SIG-M5 treated with dmso at 0.1 percent for 504 hours (cell line): ENCODE measurements around the gene MAPT.

Source experiments
- DNase-seq: peaks from one replicate; lab custom pipeline; 2025; ENCODE audit not compliant: unreplicated experiment; lab: John Stamatoyannopoulos, UW

MAPT gene

DNA sequence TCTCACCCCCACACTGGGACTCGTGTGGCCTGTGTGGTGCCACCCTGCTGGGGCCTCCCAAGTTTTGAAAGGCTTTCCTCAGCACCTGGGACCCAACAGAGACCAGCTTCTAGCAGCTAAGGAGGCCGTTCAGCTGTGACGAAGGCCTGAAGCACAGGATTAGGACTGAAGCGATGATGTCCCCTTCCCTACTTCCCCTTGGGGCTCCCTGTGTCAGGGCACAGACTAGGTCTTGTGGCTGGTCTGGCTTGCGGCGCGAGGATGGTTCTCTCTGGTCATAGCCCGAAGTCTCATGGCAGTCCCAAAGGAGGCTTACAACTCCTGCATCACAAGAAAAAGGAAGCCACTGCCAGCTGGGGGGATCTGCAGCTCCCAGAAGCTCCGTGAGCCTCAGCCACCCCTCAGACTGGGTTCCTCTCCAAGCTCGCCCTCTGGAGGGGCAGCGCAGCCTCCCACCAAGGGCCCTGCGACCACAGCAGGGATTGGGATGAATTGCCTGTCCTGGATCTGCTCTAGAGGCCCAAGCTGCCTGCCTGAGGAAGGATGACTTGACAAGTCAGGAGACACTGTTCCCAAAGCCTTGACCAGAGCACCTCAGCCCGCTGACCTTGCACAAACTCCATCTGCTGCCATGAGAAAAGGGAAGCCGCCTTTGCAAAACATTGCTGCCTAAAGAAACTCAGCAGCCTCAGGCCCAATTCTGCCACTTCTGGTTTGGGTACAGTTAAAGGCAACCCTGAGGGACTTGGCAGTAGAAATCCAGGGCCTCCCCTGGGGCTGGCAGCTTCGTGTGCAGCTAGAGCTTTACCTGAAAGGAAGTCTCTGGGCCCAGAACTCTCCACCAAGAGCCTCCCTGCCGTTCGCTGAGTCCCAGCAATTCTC lies 132.1 kb downstream of the MAPT start:
- DNase-seq = no peak

DNA sequence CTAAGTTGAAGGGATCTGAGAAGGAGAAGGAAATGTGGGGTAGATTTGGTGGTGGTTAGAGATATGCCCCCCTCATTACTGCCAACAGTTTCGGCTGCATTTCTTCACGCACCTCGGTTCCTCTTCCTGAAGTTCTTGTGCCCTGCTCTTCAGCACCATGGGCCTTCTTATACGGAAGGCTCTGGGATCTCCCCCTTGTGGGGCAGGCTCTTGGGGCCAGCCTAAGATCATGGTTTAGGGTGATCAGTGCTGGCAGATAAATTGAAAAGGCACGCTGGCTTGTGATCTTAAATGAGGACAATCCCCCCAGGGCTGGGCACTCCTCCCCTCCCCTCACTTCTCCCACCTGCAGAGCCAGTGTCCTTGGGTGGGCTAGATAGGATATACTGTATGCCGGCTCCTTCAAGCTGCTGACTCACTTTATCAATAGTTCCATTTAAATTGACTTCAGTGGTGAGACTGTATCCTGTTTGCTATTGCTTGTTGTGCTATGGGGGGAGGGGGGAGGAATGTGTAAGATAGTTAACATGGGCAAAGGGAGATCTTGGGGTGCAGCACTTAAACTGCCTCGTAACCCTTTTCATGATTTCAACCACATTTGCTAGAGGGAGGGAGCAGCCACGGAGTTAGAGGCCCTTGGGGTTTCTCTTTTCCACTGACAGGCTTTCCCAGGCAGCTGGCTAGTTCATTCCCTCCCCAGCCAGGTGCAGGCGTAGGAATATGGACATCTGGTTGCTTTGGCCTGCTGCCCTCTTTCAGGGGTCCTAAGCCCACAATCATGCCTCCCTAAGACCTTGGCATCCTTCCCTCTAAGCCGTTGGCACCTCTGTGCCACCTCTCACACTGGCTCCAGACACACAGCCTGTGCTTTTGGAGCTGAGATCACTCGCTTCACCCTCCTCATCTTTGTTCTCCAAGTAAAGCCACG lies 133.0 kb downstream of the MAPT start:
- no peak for DNase-seq

DNA sequence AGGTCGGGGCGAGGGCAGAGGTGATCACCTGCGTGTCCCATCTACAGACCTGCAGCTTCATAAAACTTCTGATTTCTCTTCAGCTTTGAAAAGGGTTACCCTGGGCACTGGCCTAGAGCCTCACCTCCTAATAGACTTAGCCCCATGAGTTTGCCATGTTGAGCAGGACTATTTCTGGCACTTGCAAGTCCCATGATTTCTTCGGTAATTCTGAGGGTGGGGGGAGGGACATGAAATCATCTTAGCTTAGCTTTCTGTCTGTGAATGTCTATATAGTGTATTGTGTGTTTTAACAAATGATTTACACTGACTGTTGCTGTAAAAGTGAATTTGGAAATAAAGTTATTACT lies 133.6 kb downstream of the MAPT start:
- DNase-seq = no peak

DNA sequence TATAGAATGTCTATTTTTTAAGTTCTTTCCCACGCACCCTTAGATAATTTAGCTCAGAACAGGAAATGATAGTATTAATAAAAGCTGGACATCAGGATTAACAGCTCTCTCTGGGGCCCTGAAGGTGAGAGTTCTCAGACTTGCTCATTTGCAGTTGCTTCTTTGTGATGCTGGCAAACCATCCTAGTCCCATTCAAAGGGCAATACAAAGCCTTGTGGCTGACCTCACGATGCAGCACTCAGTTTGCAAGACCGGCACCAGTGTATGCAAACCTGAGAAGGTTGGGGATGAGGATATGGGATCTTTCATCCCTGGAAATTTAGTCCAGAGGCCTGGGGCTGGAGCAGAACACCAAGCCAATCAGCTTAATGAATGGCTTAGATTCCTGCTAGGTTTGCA lies 134.0 kb downstream of the MAPT start:
- no peak for DNase-seq

DNA sequence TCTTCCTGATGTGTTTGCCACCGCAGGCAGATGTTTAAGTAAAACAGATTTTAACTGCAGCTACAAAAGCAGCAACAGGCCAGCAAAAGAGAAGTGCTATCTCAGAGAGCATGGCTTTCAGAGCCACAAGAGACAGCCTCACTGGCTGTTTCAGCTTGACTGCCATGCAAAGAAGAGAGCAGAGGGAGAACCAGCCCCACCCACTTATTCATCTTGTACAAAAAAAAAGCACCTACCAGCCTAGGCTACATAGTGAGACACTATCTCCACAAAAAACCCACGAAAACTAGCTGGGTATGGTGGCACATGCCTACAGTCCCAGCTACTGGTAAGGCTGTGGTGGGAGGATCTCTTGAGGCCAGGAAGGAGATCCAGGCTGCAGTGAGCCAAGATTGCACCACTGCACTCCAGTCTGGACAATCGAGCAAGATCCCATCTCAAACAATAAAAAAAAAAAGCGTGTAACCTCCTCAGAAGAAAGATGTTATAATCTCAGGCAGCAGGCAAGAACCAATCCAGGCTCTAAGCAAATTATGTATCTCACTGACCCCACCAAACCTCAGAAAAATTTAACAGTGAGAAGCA lies 134.7 kb downstream of the MAPT start:
- DNase-seq = no peak

DNA sequence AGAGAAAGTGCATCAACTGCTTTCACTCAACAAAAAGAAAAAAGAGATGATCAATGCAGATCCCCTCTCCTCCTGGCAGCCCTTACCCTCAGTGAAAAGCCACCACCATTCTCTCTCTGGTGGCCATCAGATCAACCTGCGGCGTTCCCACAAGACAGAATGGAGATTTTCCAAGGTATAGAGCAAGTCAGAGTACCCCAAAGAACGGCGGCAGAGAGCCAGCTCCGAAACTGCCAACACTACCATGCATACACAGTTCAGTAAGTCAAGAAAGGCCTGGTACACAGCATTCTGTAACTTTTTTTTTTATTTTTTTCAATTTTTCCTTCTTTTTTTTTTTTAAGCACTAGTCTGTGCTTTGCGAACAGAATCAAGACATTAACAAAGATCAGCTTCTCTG lies 135.3 kb downstream of the MAPT start:
- no peak for DNase-seq

DNA sequence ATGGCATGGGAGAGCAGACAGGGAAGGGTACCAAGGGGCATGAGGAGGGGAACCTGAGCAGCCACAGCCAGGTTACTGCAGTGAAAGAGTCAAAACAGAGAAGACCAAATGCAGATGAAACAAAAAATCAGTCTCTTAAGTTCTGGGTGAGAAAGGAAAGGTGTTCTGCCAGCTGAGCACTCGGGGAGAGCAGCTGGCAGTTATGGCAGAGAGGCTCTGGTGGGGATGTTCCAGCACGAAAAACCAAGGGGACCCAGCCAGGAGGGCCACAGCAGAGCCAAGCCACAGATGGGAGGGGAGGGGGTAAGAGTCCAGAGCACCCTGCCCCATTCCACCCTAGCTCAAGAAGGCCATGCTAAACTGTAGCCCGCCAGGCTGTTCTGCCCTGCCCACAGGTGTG lies 136.4 kb downstream of the MAPT start:
- no peak for DNase-seq

DNA sequence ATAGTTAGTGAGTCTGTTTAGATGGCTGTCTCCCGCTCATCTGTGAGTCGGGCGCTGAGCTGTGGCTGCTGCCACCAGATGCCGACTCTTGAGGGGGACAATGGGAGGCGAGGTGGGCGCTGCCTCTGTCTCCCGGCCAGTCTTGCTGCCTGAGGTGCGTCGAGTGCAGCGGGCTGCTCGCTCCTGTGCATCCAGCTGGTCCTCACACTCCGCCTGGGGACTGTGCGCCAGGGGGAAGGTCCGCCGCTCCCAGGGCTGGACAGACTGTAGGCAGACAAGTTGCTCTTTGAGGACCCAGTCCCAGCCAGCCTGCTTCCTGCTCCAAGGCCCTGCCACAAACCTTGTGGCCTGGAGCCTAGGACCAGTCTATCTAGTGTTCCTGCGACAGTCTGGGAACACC lies 137.1 kb downstream of the MAPT start:
- no peak for DNase-seq

DNA sequence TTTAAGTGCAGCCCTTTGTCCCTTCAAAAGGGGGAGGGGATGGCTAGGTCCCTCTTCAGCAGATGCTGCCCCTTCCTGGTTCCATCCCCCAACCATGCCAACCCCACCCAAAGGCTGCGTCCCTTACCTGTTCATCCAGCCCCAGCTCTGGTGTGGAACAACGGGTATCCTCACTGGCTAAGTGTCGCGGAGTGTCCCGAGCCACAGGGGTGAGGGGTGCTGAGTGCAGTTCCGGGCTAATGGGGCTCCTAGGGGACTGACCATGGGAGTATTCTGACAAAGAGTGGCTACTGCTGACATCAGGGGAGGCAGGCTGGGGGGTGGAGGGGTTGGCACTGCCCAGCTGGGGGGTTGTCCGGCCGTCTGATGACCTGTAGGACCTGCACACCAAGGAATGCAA lies 137.6 kb downstream of the MAPT start:
- DNase-seq = no peak

DNA sequence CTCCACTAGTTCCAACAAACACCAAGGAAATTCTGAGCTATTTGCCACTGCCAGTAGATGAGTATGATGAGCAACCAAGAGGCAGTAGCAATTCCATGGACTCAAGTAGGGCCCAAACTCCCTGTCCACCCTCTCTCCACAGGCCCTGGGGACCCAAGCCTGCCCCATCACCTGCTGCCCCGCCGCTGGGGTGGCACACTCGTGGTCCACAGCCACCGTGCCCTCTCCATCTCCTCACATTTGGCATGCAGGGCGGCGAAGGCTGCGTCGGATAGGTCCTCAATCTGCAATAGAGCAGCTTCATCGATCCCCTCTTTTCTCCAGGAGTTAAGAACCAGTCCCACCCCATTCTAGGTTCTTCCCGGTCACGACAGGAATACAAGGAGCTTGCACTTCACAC lies 138.6 kb downstream of the MAPT start:
- DNase-seq = no peak

DNA sequence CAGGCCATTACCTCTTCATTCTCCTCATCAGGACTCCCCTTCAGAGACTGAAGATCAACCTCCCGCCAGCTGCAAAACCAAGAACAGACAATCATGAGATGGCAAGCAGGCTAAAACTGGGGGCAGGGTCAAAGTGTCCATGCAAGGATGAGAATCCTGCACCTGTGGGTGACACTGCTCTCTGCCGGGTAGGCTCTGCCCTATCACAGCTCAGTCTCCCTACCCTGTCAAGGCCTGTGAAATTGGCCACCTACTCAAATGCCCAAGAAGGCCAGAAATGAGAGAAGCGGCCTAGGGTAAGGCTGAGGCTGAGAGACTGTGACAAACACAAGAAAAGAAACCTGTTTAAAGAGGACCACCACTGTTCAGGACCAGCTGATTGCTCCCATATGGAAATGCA lies 139.0 kb downstream of the MAPT start:
- DNase-seq = no peak

DNA sequence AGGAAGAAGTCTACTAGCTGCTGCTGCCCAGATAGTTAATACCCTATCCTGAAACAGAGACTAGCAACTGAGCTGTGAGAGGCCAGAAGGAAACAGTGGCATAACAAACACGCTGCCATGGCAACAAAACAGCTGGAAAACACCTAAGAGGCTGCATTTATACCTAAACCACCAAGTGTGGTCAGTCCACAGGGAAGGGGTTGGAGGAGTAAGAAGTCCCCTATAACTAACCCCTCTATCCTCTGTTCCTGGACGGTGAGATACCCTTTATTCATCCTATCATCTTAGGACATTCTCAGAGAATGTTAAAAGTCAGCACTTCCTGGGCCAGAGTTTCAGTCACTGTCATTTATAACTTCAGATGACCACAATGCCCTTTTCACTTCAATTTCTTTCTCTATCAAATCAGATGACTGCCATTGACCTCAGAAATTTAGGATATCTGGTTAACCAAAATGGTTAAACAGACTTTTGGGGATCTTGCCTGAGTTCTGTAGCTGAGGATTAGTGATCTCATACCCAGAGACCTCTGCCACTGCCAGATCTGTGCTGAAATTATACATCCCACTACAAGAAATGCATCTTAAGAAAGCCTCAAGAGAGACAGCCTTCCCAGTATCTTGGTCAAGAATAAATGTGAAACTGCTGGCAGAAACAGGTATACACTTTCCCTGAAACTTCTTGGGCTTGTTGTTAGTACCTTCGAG lies 140.9 kb downstream of the MAPT start:
- DNase-seq = no peak

DNA sequence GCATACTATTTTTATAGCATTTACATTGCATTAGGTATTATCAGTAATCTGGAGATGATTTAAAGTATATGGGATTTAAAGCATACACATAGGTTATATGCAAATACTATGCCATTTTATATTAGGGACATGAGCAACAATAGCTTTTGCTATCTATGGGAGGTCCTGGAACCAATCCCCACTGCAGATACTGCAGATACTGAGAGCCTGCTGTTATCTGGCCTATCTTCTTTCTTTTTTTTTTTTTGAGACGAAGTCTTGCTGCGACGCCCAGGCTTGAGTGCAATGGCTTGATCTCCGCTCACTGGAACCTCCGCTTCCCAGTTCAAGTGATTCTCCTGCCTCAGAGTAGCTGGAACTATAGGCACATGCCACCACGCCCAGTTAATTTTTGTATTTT lies 142.1 kb downstream of the MAPT start:
- DNase-seq = no peak

DNA sequence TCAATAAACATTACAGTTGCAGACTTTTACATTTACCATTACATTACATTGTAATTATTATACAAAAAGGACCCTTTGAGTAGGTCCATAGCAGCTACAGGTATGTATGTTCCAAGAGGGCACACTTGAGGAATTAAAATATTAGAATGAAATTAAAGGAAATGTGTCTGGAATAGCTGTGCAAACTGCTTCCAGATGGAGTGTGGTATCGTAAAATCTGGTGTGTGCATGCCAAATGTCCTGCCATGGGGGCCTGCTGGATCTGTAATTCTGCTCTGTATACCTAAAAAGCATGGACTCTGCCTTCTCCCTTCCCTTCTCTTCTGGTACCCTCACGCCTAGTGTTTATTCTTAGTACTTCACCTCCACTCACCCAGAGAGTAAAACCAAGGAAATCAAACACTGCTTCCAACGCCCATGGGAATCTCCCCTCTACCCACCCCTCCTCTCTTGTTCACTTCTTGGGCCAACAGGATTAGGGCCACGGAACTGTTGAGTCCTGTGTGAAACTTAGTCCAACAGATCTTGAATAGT lies 143.4 kb downstream of the MAPT start:
- no peak for DNase-seq

DNA sequence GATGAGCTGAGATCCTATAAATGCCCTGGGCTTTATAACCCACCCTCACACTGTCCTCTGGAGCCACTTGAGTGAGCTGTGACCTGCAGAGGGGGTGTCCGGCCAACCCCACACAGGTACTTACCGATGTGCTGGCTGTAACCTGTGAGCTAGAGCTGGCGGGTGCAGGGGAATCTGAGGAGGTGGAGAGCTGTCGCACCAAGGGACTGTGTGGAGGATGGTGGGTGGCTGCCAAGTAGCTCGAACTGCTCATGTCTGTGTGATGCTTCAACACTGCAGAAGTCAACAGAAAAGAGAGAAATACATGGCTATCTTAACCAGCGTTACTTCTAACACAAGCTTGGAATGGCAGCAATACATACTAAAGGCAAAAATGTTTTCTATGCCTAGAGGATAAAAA lies 144.1 kb downstream of the MAPT start:
- no peak for DNase-seq

DNA sequence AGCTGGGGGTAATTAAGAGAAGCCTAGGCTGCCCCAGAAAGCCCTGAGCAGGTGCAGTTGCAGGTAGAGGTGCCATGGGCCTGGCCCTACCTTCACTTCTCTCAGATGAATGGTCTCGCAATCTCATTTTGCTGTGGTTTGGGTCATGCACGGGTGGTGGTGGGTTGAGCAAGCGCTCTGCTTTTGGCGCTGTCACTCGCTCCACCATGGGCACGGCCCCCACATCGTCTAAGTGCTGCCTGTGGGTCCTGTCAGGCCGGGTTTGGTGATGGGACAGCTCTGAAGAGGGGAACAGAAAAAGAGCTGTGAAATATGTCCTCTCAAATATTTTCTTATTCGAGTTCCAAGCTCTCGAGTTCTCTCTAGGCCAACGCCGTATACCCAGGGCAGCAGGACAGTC lies 144.6 kb downstream of the MAPT start:
- no peak for DNase-seq

DNA sequence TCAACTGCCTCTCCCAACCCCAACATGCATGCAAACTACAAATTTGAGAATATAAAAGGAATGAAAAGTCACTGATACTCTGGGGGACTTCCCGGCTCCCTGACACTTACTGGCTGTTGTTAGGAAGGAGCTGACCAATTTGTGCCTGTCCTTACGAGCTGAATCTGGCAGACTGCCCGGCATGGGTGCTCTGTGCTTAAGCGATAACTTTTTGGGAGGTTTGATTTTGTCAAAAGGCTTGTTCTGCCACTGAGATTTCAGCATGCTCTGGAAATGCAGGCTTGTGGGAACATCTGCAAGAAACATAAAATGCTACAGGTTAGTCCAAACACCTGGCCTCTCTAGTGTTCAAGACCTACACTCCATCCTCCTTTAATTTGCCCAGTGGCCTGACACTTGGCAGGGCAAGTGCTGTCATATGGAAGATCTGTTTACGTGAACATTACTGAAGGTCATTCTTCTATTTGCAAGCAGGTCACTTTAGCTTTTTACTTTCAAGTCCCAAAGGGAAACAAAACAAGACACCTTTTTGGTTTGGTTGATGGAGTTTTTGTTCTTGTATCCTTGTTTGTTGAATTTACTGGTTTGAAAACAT lies 145.3 kb downstream of the MAPT start:
- DNase-seq = no peak

DNA sequence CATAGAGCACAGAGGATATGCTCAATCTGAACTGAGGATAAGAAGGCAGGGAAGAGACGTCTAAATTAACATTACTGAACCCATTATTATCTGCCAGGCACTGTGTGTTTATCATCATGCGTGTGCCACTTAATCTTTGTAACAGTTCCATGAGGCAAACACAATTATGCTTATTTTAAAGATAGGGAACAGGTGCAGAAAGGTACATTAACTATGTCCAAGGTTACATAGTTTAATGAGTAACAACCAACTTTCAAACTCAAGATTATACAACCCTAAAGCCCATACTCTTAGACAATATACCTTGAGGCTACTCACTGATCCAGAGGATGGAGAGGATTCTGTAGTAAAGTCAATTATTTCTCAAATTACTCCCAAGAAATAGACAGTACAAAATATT lies 147.9 kb downstream of the MAPT start:
- DNase-seq = no peak

DNA sequence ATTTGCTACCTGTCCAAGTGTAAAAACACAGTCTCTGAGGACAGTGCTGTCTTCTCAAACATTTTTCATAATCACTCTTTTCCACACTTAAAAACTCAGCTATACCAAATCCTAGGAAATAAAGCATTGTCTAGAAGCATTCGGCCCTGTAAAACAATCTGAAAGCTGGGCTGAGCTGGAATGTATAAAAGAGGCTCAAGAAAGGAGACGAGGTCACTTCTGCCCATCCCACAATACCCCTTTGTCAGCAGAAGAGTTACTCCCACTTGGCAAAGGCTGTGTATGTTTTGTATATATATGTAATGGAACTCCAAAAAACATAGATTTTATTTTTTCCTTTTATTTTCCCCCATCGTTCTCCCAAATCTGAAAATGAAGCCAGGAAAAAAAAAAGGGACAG lies 148.6 kb downstream of the MAPT start:
- DNase-seq = no peak

DNA sequence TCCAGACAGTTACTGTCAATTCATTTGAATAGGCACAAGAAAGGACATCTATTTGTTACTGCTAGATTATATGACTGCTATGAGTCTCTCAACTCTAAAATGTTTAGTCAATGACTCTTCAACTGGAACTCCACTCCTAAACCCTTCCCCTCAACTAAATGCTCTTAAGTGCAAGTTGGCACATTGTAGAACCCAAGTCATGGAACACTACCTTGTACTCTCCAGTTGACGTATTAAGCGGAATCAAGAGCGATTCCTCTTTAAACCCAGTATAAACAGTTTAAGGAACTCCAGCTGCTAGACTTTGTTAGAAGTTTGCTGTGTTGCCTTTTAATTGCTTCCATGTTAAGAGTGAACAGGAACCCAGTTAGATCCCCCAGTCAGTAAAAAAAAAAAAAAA lies 149.3 kb downstream of the MAPT start:
- no peak for DNase-seq
